Measurements from ENCODE around the gene TXN2.
A peak's percentile ranks its signal among the peaks of the same experiment; 100 is the strongest.
"Not testable (repeated sequence)": the region's sequence is repeated elsewhere in the genome, so short reads cannot be mapped to it uniquely, and the experiment has no call there.

The TXN2 gene, protein sequence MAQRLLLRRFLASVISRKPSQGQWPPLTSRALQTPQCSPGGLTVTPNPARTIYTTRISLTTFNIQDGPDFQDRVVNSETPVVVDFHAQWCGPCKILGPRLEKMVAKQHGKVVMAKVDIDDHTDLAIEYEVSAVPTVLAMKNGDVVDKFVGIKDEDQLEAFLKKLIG

DNA sequence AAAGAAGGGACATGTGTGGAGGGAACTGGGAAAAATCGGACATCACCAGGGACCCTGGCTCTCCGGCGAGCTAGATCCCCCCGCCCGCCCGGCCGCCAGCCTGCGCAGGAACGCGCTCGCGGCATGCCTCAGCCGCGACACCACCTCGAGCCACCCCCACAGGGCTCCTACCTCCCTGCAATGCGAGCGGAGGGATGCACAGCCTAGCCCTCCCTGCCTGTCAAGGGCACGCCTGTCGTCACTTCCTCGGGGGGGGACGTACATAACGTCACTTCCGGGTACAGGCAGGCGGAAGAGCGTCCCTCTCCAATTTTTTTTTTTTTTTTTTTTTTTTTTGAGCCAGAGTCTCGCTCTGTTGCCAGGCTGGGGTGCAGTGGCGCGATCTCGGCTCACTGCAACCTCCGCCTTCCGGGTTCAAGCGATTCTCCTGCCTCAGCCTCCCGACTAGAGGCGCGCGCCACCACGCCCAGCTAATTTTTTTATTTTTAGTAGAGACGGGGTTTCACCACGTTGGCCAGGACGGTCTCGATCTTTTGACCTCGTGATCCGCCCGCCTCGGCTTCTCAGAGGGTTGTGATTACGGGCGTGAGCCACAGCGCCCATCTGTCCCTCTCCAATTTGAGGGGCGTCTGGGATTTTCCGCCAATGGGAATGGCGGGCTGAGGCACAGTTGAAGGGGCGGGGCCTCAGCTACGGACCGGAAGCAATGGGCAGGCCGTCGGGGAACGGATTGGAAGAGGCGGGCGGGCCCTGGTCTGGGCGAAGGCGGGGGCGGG is at the start of gene TXN2:
TSS of gene TXN2 (minus strand) at position 248 of the 776 bp plus-strand sequence. CDS start 803 bp downstream, outside the sequence.
- peak; percentile 95 for DNase-seq

DNA sequence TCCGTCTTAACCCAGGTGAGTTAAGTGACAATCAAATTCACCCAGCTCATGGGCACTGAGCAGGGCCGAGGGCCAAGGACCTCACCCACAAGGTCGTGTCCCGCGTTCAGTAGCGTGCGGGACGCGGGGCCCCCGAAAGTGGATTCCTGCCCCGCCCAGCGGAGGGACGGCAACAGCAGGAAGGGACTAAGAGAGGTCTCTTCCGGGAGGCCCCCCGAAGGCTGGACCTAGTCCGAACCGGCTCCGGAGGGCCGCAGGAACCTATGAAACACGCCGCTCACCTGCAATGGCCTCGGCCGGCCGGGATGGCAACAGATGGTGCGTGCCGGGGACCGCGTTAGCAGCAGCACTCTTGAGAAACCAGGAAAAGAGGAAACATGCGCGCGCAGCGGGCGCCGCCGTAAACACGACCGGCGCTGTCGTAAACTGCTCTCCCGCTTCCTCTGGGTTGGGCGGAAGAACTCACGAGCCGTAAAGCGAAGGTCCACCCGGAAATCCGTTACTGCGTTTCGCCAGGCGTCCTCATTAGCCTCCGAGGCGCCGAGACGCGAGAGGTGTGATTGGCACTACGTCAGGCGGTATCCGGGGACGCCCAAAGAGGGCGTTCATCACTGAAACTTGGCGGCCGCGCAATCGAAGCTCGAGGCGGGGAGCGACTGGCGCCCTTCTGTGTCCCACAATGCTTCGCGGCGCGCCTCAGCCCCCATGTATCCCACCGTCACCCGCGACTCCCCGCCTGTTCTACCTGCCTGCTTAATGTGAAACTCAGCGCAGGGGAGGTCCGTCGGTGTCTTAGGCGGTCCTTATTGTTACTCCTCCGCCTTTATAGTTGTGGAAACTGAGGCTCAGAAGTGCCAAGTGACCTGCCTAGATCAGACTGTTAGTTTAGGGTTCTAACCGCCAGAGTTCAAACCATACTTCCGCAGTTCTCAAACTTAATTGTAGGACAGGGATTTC is 47.6 kb upstream of the TXN2 start, which contains the start of gene EIF3D:
TSS of gene EIF3D (minus strand) at position 372 of the 957 bp plus-strand sequence. CDS start 3,045 bp downstream, outside the sequence.
- DNase-seq, result peak; percentile 97

DNA sequence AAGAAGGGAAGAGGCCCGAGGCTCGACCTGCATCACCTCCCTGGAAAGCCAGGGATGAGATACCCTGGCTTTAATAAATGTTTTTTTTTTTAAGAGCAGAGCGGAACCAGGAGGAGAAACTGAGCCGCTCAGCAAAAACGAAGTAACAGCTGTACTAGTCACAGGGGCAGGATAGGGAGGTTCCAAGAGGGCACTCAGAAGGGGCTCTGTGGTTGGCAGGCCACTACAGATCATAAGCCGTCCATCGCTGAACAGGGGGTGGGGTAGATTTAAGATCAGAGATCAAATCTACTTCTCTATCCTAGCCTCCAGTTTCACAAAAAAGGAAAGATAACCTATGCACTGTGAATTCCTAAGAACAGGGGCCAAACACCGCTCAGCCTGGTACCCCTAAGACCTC is 46.9 kb upstream of the TXN2 start:
- DNase-seq, result no peak

DNA sequence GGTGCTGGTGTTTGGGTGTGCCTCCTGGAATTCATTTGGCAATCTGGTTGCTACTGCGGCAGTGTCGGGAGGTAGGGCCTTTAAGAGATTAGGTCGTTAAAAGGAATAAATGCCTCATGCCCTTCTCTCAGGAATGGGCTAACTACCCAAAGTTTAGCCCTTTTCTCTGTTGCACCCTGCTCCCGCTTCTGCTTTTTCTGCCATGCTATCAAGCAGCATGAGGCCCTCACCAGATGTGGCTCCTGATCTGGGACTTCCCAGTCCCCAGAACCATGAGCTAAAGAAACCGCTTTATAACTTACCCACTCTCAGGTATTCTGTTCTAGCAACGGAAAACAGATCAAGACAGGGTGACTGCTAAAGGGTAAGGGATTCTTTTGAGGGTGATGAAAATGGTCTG is 41.2 kb upstream of the TXN2 start:
- DNase-seq, result no peak

DNA sequence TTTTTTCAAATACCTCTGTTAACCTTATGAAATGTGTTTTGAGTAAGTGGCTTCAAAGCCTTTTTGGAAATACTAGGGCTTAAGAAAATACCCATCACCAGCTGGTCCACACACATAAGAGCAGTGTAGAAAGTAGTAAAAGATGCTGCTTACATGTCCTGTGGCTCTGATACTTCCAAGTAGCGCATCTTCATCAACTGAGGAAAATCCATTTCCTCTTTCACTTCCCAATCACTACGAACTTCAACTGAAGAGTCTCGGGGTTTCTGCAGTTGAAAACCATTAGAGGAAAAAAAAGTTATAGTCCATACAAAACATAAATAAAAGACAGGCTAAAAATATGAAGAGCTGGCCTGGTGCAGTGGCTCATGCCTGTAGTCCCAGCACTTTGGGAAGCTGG is 39.0 kb upstream of the TXN2 start:
- DNase-seq, result no peak

DNA sequence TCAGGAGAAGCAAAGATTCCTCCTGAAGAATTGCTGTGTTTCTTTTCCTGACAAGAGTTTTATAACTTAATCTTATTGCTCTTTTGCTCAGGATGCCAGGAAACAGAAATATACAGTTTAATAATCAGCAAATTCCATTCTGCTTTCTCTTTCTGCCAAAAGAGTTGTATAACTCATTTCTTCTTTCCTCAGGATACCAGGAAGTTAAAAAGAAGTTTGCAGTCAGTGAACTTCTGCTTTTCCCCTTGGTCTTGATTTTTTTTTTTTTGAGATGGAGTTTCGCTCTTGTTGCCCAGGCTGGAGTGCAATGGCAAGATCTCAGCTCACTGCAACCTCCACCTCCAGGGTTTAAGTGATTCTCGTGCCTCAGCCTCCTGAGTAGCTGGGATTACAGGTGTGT is 38.5 kb upstream of the TXN2 start:
- not testable (repeated sequence) for DNase-seq

DNA sequence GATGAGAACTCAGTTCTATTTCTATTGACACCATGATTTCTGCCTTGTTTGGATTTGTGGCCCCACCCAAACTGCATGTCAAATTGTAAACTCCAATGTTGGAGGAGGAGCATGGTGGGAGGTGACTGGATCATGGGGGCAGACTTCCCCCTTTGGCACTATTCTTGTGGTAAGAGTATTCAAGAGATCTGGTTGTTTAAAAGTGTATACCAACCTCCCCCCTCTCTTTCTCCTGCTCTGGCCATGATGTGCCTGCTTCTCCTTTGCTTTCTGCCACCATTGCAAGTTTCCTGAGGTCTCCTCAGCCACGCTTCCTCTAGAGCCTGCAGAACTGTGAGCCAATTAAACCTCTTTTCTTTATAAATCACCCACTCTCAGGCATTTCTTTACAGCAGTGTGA is 33.3 kb upstream of the TXN2 start:
- no peak for DNase-seq

DNA sequence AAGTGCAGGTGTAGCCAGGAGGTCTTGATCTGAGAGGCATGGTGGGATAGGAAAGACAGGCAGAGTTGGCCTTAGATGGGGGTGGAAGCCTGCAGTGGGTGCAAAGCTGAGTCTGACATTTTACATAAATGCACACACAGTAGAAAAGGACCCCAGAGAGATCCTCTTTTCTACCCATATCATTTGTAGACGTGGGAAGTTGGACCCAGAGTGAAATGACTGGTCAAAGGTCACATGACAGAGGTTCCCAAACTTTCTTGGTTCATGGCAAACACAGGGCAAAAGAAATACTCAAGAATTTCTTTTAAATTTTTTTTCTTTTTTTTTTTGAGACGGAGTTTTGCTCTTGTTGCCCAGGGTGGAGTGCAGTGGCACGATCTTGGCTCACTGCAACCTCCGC is 31.6 kb upstream of the TXN2 start:
- DNase-seq, result no peak

DNA sequence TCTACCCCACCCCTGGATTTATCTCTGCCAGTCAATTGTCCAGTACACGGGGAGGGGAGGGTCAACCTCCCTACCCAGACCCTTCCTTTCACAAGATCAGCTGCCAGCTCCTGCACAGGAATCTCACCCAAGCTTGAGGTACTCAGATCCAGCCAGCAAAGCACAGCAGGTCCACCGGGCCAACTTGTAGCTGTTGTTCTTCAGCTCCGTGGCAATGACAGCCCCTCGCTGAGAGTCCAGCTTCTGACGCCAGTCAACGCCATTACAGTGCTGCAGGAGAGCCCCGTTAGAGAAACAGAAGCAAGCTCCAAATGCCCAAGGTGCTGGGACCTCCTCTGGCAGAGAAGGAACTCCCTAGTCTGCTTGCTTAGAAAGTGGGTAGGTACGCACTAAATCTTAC is 30.9 kb upstream of the TXN2 start:
- DNase-seq, result no peak

DNA sequence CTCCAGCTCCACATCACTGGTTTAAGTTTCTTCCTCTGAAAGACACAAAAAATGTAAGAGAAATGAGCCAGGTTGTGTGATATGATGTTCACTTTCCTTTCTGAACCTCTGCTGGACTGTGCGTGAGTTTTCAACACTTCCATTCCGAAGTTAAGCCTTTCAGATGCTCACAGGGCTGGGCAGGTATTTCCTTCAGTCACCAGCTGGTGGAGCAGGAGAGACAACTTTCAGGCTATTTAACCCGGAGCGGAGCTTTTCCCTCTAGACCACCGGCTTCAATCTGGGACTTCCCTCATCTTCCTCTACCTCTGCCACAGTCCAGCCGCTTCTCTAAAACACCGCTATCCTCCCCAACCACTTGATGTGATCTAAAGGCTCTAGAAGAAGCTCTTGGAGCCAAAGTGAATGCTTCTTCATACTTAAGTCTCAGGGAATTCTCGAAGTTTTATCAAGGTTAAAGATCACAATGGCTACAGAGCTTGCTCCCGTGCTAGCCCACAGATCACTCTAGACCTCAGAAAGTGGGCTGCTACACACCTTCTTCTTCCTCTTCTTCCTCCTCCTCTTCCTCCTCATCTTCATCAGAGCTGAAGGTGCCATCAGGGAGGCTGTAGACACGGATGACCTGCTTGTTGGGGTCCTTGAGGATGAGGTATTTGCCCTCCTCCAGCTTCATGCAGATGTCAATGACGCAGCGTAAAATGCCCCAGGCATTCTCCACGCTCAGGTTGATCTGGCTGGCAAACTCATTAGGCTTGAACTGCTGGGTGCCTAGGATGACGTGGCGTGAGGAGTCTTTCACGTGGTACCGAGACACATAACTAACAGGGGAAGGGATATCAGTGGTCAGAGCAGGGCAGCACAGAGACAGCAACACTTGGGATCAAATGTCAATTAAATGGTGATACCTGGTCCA is 29.8 kb upstream of the TXN2 start:
- no peak for DNase-seq

DNA sequence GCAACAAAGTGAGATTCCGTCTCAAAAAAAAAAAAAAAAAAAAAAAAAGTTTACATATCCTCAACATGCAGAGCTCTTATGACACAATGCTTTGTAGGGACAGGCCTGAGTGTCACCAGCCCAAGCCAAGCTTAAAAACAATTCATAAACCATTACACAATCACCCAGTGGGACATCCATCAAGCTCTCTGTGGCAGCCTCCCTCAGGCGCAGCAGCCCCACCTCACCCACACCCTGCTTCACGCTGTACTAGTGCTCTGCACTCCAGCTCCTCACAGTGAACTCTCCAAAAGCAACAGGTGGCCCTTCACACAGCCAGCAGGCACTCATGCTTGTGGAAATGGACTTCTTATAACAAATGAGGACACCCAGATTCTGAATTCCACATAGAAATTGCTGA is 28.9 kb upstream of the TXN2 start:
- no peak for DNase-seq

DNA sequence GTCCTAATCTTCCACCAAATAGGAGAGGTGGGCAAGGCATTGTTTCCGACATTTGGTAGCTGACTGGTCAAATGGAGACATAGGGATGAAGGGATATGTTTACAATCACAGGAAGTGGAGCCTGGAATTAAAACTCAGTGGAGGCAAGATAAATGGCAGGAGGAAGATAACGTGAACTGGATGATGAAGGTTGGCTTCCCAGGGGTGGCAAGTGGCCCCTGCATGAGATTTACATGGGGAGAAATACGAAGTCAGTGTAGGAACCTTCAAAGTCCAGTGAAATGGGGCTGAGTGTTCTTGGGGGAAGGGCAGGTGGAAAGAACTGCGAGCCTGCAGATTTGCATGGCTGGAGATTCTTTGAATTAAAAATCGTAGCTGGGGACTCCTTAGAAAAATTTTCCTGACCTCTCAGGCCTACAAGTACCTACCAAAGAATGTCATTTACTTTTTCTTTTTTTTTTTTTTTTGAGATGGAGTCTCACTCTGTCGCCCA is 26.1 kb upstream of the TXN2 start:
- DNase-seq, result no peak

DNA sequence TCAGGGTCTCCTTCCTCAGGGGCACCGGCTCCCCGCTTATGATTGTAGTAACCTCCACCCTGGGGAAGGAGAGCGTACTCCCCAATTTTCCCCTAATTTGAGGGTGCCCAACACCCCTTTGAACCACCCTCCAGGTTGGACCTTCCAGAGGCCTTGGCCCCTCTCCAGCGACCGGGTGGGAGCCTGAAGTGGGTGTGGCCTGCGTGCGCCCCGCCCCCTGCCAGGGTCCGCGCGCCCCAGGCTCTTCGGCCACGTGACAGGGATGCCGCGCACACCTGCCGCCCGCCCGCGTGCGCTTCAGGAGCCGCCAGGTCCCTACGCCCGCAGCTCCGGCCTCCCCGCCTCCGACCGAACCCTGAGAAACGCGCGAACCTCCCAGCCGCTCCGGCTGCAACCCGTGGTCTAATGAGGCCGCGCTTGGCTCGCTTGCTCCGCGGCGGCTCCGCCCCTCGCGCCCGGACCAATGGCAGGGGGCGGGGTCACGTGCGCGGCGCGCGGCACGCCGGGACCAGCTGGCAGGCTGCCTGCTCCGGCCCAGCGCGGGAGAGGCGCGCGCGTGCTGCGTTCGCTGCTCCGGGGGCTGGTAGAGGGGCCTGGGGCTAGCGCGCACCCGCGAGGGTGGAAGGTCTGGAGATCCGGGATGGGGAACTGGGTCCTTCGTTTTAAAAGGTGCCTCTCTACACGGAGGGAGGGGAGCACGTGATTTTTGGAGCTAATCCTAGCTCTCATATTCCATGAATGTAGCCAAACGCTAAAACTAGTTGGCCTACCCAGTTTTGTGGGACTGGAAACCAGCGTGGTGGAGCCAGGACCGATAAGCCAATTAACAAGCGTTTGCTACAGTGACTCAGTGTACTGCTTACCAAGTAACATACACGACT is 25.4 kb upstream of the TXN2 start, which contains the start of gene FOXRED2:
TSS of gene FOXRED2 (minus strand) at position 404 of the 881 bp plus-strand sequence. CDS start 618 bp downstream, outside the sequence.
- peak; percentile 77 for DNase-seq

DNA sequence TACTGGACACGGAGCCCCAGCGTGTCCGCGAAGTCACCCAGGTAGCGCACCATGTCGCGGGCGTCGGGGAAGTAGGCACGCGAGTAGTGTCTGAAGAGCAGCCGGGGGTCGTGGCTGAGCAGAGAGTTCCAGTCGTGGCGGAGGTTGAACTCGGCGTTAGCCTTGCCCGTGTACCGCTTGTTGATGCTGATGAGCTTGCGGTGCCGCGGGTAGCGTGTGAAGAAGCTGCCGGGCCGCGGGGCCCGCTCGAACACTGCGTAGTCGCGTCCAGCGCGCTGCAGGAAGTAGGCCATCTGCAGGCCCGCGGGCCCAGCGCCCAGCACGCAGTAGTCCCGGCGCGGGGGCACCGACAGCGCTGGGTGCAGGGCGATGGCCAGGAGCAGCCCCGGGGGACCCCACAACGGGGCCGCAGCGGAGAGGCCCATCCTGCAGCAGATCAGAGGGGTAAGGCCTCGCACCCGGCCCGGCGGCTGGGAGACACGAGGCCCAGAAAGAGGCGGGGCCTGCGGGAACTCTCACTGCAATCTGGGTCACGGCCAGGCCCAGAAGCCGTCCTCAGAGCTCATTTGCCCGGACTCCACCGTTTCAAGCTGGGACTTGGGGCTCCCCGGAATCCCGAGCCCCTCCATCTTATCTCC is 24.7 kb upstream of the TXN2 start:
- no peak for DNase-seq

DNA sequence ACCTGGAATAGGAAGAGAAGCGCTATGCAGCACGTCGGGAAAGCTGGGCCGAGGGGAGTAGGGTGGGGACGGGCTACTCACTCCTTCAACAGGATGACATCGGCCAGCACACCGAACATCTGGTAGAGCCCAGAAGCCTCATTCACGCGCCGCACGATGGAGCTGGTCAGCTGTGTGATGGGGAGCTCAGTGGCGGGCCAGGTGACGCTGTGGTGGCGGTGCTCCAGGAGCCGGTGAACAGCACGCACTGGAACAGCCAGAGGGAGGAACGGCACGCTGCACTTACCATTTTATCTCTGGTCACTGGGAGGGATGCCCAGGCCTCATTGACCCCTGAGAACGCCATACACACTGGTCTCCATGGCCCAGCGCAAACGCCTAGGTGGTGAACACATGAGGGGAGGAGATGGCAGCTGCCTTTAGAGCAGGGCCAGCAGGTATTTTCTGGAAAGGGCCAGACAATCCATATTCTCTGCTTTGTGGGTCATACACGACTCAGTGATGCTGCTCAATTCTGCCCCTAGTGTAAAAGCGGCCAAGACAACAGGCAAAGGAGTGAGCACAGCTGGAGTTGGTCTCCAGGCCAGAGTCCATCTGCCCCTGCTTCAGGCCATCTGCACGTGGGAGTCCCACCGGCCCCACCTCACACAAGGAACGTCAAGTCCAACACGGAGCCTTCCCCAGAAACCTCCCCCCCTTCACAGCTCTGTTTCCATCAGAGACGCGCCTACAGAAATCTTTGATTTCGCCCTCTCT is 16.6 kb upstream of the TXN2 start:
- DNase-seq, result no peak

DNA sequence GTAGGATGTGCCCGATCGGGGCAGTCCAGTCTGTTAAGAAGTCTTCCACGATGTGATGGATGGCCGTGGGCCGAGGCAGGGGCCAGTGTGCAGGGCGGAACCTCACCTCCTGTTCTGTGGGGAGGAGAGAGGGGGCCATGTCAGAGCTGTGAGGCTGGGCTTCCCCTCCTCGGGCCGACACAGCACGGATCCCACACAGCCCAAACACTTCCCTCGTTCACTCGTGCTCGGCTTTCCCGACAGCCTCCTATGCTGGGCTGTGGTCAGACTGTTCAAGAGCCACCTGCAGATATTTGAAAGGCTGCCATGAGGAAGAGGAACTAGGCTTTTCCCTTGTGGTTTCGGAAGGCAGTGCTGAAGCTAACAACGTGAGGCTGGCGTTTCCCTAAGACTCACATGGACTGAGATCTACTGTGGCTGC is 12.3 kb upstream of the TXN2 start:
- no peak for DNase-seq

DNA sequence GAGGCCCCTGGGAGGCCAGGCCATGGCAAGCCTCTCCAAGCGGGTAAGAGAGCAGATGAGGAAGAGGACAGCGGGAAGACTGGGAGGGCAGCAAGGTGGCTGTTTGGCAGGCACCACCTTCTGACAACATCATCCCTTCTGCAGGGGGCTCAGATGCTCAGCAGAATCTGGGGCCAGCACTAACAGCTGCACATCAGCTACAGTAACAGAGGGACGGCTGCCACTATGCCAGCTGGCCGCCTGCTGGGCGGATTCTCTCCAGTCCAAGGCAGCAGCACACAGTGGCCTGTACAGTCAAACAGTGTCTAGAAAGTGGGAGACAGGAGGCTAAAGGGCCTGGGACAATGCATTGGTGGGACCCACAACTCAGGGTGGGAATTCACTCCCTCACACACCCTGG is 10.7 kb upstream of the TXN2 start:
- no peak for DNase-seq

DNA sequence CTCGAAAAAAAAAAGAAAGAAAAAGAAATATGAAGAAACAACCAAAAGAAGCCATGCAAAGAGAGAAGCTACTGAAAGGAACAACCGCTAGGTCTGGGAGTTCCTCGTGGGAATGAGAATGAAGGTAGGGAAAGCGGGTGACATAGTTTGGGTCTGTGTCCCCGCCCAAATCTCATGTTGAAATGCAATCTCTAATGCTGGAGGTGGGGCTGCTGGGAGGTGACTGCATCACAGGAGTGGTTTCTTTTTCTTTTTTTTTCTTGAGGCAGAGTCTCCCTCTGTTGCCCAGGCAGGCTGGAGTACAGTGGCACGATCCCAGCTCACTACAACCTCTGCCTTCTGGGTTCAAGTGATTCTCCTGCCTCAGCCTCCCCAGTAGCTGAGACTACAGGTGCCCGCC is 9.7 kb upstream of the TXN2 start:
- no peak for DNase-seq

DNA sequence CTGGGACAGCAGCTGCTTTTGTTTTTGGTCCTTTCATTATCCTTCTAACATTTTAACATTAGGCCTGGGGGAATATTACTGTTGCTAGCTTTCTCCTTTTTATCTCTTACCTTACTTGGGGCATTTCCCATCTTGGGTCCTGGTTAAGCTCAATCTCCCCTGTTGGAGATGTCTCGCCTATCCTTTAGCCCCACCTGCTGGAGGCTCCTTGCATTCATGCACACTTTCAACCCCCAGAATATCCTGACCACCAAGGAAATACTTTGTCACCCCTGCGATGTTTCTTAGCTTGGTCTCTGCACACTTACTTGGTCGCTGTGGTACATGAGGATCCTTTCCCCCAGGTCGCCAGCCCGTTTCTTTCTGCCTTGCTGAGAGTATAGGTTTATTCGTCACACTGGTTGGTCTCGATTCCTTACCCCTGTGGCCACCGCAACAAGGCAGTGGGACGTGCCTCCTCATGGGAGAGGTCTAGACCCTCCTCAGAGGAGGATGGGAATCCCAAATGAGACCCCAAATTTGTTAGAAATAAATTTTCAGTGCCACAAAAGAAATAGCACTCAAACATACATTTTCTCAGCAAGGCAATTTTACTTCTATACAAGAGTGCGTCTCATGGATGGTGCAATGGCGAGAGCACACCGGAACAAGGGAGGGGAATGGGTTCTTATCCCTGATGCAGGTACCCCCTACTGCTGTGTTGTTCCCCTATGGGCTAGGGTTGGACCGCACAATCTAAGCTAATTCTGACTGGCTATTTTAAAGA is 5.4 kb upstream of the TXN2 start:
- DNase-seq, result no peak
